DMS53 treated with DMSO at 0.1 percent for 48 hours (cell line): ENCODE results near the gene MEIS2.

ENCODE experiments used
- DNase-seq: peaks from one replicate; lab custom pipeline; 2025; ENCODE audit not compliant: unreplicated experiment; lab: John Stamatoyannopoulos, UW

The MEIS2 gene

GRCh38 chr15:36940219-36940618, 160.1 kb downstream of the MEIS2 start:
- no peak for DNase-seq

- no peak for DNase-seq
These were observed 161.6 kb downstream of the MEIS2 start for GRCh38 chr15:36938764-36939163.

GRCh38 chr15:36938131-36938530, 162.2 kb downstream of the MEIS2 start:
- no peak for DNase-seq

GRCh38 chr15:36936613-36937012, 163.7 kb downstream of the MEIS2 start:
- no peak for DNase-seq

- DNase-seq: no peak
These were observed 166.9 kb downstream of the MEIS2 start for GRCh38 chr15:36933255-36933990.

- DNase-seq: no peak
These were observed 168.3 kb downstream of the MEIS2 start for GRCh38 chr15:36932070-36932469.

GRCh38 chr15:36931434-36931833, 168.9 kb downstream of the MEIS2 start:
- DNase-seq: no peak

GRCh38 chr15:36926427-36926825, 173.9 kb downstream of the MEIS2 start:
- DNase-seq: no peak

- DNase-seq: no peak
These were observed 174.5 kb downstream of the MEIS2 start for GRCh38 chr15:36925653-36926426.

- no peak for DNase-seq
These were observed 175.3 kb downstream of the MEIS2 start for GRCh38 chr15:36925049-36925448.

GRCh38 chr15:36924034-36924433, 176.3 kb downstream of the MEIS2 start:
- DNase-seq: no peak

- DNase-seq: no peak
These were observed 178.8 kb downstream of the MEIS2 start for GRCh38 chr15:36921484-36922091.

- peak; percentile 30 for DNase-seq
These were observed 182.7 kb downstream of the MEIS2 start for GRCh38 chr15:36917411-36918267.

- DNase-seq: no peak
These were observed 185.2 kb downstream of the MEIS2 start for GRCh38 chr15:36914960-36915808.

GRCh38 chr15:36914466-36914865, 185.9 kb downstream of the MEIS2 start:
- no peak for DNase-seq

- no peak for DNase-seq
These were observed 188.0 kb downstream of the MEIS2 start for GRCh38 chr15:36912311-36912712.

GRCh38 chr15:36911322-36911944, 188.9 kb downstream of the MEIS2 start:
- no peak for DNase-seq

- DNase-seq: no peak
These were observed 191.4 kb downstream of the MEIS2 start for GRCh38 chr15:36908991-36909390.

GRCh38 chr15:36907295-36907694, 193.1 kb downstream of the MEIS2 start:
- no peak for DNase-seq

GRCh38 chr15:36905908-36906307, 194.4 kb downstream of the MEIS2 start:
- DNase-seq: no peak
